Nucleus accumbens (tissue), 56 donors: ENCODE results near the gene OSBPL10.
A peak's percentile ranks its signal among the peaks of the same experiment; 100 is the strongest.

ENCODE experiments used
- DNase-seq, 56 donors: peaks; one replicate each; lab custom pipeline; 2025; lab: John Stamatoyannopoulos, UW

Gene OSBPL10

GRCh38 chr3:31724116-31724515, 256.9 kb downstream of the OSBPL10 start:
- DNase-seq = no peak

- no peak for DNase-seq
Observed at GRCh38 chr3:31723701-31724100, 257.4 kb downstream of the OSBPL10 start.

- DNase-seq = no peak
Observed at GRCh38 chr3:31721676-31722075, 259.4 kb downstream of the OSBPL10 start.

GRCh38 chr3:31714495-31715280, 266.4 kb downstream of the OSBPL10 start:
- DNase-seq = no peak

GRCh38 chr3:31713816-31714215, 267.2 kb downstream of the OSBPL10 start:
- no peak for DNase-seq

- no peak for DNase-seq
Observed at GRCh38 chr3:31710123-31710803, 270.8 kb downstream of the OSBPL10 start.

GRCh38 chr3:31709526-31709925, 271.5 kb downstream of the OSBPL10 start:
- DNase-seq = peak in 1 of 56 donors; percentile 4

GRCh38 chr3:31709005-31709404, 272.1 kb downstream of the OSBPL10 start:
- DNase-seq = no peak

- DNase-seq = no peak
Observed at GRCh38 chr3:31707286-31707685, 273.8 kb downstream of the OSBPL10 start.

GRCh38 chr3:31705736-31706135, 275.3 kb downstream of the OSBPL10 start:
- DNase-seq = no peak

GRCh38 chr3:31704591-31705179, 276.4 kb downstream of the OSBPL10 start:
- DNase-seq = peak in 2 of 56 donors; percentile 4 to 11

- no peak for DNase-seq
Observed at GRCh38 chr3:31704156-31704555, 276.9 kb downstream of the OSBPL10 start.

- DNase-seq = no peak
Observed at GRCh38 chr3:31701286-31701685, 279.8 kb downstream of the OSBPL10 start.

- DNase-seq = no peak
Observed at GRCh38 chr3:31699309-31699953, 281.6 kb downstream of the OSBPL10 start.

GRCh38 chr3:31696815-31697548, 284.1 kb downstream of the OSBPL10 start:
- DNase-seq = no peak

GRCh38 chr3:31696009-31696297, 285.1 kb downstream of the OSBPL10 start:
- no peak for DNase-seq

- no peak for DNase-seq
Observed at GRCh38 chr3:31695280-31696008, 285.6 kb downstream of the OSBPL10 start.

GRCh38 chr3:31693346-31693745, 287.7 kb downstream of the OSBPL10 start:
- no peak for DNase-seq

GRCh38 chr3:31692751-31693150, 288.3 kb downstream of the OSBPL10 start:
- no peak for DNase-seq

- no peak for DNase-seq
Observed at GRCh38 chr3:31690771-31691170, 290.3 kb downstream of the OSBPL10 start.
